ENCODE results near the gene MAPK4.

DNA sequence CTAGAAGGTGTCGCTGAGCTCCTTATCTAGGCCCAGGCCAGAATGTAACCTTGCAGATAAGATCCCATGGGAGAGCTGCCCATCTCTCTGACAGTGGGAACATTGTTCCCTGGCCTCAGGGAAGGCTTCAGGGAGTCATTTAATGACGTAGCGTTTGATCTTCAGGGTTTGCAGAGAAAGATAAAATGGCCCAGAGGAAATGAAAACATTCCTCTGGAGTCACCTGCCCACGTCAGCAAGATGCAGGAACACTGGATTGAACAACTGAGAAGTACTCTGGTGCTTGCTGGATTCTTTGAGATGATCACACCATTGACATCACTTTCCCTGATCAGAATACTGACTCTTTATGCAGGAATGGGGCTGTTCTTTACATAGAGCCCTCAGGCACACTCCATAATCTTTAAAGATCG, 51.6 kb downstream of the MAPK4 start:
- TF ChIP-seq, protein P1, sequence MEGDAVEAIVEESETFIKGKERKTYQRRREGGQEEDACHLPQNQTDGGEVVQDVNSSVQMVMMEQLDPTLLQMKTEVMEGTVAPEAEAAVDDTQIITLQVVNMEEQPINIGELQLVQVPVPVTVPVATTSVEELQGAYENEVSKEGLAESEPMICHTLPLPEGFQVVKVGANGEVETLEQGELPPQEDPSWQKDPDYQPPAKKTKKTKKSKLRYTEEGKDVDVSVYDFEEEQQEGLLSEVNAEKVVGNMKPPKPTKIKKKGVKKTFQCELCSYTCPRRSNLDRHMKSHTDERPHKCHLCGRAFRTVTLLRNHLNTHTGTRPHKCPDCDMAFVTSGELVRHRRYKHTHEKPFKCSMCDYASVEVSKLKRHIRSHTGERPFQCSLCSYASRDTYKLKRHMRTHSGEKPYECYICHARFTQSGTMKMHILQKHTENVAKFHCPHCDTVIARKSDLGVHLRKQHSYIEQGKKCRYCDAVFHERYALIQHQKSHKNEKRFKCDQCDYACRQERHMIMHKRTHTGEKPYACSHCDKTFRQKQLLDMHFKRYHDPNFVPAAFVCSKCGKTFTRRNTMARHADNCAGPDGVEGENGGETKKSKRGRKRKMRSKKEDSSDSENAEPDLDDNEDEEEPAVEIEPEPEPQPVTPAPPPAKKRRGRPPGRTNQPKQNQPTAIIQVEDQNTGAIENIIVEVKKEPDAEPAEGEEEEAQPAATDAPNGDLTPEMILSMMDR (IDR thresholded peaks at IDR 0.05), result no peak
- TF ChIP-seq POLR2A (IDR thresholded peaks at IDR 0.05), result no peak

Measured in esophagus squamous epithelium (tissue), 4 donors.